D721Med (cell line): ENCODE results near the gene MYLK4.

Experiments used
- DNase-seq: peaks from one replicate; pipeline ENCODE4 v3.0.0; 2011; ENCODE audit warnings: low spot score; ENCODE audit not compliant: insufficient read length
- FAIRE-seq: peaks from 2 replicates; lab custom pipeline; 2011; peaks lifted over from hg19 to GRCh38; lab: Jason Lieb, UNC
- TF ChIP-seq, protein P1 (sequence below): IDR thresholded peaks from 2 replicates; pipeline ENCODE4 v1.5.1; 2012; ENCODE audit warnings: mild to moderate bottlenecking, control low read depth; ENCODE audit not compliant: insufficient read depth; ENCODE audit errors: missing control alignments

The MYLK4 gene

DNA sequence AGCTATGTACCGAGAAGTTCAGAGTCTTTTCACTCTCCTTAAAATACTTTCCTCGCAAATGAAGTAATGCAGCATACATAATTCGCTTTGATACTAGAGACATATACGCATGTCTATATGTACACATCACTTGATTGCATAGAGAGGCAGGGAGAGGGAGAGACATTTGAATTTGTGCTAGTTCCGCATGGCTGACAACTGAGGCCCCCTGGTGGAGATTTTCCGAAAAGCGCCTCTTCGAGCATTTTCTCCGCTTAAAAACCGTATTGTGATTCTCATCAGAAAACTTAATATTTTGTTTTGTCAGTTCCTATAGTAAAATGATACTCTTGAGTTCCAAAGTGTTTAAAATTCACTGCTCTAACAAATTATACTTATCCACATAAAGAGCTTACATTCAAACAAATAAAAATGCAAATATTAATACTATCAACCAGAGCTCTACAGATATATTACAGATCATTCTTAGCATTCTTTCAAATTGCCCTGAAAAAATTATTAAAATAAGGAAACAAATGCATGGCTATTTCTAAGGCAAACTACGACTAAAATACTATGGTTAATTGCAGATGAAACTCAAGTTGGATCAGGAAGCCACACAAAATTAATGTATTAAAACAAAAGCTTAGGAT is 637 bp downstream of the MYLK4 start:
- FAIRE-seq: no peak

DNA sequence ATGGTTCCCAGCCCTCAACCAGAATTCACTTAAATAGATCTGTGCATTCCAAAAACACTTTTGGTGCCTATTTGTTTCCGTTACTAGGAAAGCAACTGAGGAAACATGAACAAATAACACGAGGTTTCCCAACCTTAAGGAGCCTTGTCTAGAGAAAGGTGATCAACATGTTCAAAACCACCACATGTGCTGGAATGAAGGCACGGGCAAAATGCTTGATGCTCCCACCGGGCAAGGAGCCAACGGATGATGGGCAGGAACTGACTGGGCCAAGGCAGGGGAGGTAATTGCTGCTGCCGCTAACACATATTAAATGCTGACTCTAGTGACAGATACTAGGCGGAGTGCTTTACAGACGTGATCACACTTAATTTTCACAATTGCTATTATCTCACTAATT is 2.5 kb downstream of the MYLK4 start:
- no peak for FAIRE-seq
- DNase-seq: no peak
- TF ChIP-seq, protein P1, sequence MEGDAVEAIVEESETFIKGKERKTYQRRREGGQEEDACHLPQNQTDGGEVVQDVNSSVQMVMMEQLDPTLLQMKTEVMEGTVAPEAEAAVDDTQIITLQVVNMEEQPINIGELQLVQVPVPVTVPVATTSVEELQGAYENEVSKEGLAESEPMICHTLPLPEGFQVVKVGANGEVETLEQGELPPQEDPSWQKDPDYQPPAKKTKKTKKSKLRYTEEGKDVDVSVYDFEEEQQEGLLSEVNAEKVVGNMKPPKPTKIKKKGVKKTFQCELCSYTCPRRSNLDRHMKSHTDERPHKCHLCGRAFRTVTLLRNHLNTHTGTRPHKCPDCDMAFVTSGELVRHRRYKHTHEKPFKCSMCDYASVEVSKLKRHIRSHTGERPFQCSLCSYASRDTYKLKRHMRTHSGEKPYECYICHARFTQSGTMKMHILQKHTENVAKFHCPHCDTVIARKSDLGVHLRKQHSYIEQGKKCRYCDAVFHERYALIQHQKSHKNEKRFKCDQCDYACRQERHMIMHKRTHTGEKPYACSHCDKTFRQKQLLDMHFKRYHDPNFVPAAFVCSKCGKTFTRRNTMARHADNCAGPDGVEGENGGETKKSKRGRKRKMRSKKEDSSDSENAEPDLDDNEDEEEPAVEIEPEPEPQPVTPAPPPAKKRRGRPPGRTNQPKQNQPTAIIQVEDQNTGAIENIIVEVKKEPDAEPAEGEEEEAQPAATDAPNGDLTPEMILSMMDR: no peak

More for the DNA sequence above, 637 bp downstream of the MYLK4 start:
- DNase-seq: no peak
- TF ChIP-seq, protein P1: peak; percentile 73

DNA sequence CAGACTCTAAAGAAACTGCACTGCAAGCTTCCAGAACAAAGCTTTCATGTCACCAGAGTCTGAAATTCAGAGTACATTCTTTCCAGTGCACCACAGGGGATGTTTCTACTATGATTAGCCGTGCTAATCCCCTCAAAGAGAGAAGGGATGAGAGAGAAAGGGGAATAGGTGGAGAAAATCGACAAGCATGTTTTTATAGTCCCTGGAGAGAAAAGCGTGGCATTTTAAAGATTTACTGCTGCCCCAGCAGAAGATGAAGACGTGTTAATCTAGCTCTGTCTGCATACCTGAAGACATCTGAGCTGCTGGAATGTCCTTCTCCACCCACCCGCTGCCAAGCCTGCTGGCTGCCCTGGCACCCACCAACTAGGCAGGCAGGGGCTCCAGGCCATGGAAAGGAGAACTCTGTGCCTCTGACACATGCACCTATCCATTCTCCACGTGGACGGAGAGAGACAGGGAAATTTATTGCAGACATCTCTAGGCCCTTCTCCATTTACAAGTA is 4.1 kb downstream of the MYLK4 start:
- no peak for FAIRE-seq
- TF ChIP-seq, protein P1: no peak
- no peak for DNase-seq

DNA sequence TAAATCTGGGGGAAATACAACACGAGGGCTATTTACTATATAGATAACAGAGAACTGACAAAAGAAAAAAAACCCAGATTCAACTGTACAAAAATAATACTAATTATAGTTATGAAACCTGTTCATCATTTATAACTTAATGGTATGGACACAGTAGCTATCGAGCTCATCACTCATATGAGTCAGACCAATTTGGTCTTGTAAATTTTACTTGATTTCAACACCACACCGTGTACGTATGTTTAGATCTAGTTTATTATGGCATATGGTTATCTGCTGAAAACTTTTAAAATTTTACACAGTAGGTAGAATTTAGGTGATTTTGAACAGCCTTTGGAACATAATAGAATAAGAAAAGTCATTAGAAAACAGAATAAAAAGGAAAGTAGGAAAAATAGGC is 5.5 kb downstream of the MYLK4 start:
- DNase-seq: no peak
- TF ChIP-seq, protein P1: no peak
- FAIRE-seq: no peak

DNA sequence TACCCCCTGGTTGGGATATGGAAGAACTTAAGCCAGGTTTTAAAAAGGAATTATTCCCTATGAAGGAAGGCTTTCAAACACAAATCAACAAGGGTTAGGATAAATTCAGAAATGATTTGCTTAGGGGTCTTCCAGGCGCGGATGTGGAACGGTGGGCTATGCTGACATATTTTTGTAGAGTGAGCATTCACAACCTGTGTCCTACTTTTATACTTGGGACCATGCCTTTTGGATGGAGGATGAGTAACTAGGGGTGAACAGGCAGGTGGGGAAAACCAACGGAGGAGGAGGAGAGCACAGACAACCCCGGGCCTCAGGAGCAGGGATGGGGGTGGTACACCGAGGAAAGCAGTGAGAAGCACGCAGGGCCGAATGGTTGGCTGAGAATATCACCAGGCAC is 5.9 kb downstream of the MYLK4 start:
- FAIRE-seq: no peak
- TF ChIP-seq, protein P1: no peak
- DNase-seq: no peak

DNA sequence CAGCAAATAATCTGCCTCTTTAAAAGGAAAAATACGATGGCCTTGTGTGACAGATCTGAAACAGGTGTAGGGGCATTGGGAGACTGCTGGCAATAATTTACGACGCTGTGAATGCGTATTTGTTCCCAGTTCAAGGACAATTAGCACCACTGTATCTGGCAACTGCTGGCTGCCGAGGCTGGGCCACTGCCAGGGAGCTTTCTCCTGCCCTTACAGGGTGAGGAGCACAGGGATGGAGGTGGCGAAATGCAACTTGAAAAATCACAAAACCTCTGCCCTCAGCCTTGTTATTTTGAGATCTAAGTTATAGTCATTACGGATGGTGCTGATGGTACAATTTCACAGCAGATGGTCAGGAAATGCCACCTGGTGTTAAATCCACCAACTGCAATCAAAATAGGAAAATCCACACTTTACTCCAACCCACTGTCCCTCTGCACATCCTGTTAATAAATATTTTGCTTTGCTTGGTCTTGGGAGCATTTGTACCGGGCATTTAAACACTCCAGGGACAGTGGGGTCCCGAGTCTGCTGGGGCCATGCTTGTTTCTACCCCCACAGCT is 6.4 kb downstream of the MYLK4 start:
- FAIRE-seq: no peak
- TF ChIP-seq, protein P1: peak; percentile 49
- no peak for DNase-seq
